SJSA1 (cell line): ENCODE data around the gene CCAR1. TPM values are rescaled to one million over a fixed set of nuclear protein-coding genes. Genes with fewer than 3 reads are reported as not detected.
"Not testable (repeated sequence)": the region's sequence is repeated elsewhere in the genome, so short reads cannot be mapped to it uniquely, and the experiment has no call there.

Experiments used
- DNase-seq, 2 experiments: peaks; one replicate each; pipeline ENCODE4 v3.0.0-alpha.2; 2015 to 2020; ENCODE audit warnings: low spot score in 2 of 2, low read depth in 1 of 2
- H3K27ac ChIP-seq: fragments of 250-450 bp; sonication (Bioruptor Pico); 2 replicates; pipeline ENCODE4 v1.5.1; 2020; ENCODE audit warnings: mild to moderate bottlenecking, moderate library complexity
- H3K27me3 ChIP-seq: fragments of 250-450 bp; sonication (Bioruptor Pico); replicated peaks from 2 replicates; pipeline ENCODE4 v1.5.1; 2020; ENCODE audit warnings: mild to moderate bottlenecking, moderate library complexity
- H3K36me3 ChIP-seq: fragments of 250-450 bp; sonication (Bioruptor Pico); 2 replicates; pipeline ENCODE4 v1.5.1; 2020; ENCODE audit warnings: mild to moderate bottlenecking
- H3K4me1 ChIP-seq: fragments of 250-450 bp; sonication (Bioruptor Pico); replicated peaks from 2 replicates; pipeline ENCODE4 v1.6.1; 2021; ENCODE audit warnings: mild to moderate bottlenecking
- H3K4me3 ChIP-seq: fragments of 250-450 bp; sonication (Bioruptor Pico); 2 replicates; pipeline ENCODE4 v1.5.1; 2020; ENCODE audit warnings: mild to moderate bottlenecking
- H3K9me3 ChIP-seq: fragments of 250-450 bp; sonication (Bioruptor Pico); replicated peaks from 2 replicates; pipeline ENCODE4 v1.5.1; 2020; ENCODE audit warnings: mild to moderate bottlenecking
- total RNA-seq: library from RNA; depleted of rRNA; stranded (reverse); fragments of >200 nt; shearing (Covaris generic); gene quantifications from 2 replicates; pipeline ENCODE4 v1.2.3, GENCODE V29; 2014

CCAR1 gene
- total RNA-seq, 1 experiment from 2014 or later, result 55.2 TPM

DNA sequence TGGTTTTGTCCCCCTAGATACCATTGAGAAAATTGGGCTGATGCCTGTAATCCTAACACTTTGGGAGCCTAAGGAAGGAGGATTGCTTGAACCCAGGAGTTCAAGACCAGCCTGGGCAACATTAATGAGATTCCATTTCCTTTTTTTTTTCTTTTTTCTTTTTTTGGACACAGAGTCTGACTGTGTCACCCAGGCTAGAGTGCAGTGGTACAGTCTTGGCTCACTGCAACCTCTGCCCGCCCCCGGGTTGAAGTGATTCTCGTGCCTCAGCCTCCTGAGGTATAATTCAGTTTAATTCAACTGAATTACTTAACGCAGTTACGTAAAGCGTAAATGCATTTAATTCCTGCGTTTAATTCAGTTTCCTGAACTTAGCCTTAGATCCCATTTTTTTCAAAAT is 13.3 kb downstream of the CCAR1 start:
- DNase-seq, result no peak
- no peak overlapping the region for H3K27ac ChIP-seq
- H3K4me1 ChIP-seq, result no peaks in the 10 kb centered on the region
- peaks cover 89% of the 10 kb centered on the region for H3K36me3 ChIP-seq
- H3K9me3 ChIP-seq, result no peaks in the 10 kb centered on the region
- H3K27me3 ChIP-seq, result no peaks in the 10 kb centered on the region
- no peak overlapping the region for H3K4me3 ChIP-seq

DNA sequence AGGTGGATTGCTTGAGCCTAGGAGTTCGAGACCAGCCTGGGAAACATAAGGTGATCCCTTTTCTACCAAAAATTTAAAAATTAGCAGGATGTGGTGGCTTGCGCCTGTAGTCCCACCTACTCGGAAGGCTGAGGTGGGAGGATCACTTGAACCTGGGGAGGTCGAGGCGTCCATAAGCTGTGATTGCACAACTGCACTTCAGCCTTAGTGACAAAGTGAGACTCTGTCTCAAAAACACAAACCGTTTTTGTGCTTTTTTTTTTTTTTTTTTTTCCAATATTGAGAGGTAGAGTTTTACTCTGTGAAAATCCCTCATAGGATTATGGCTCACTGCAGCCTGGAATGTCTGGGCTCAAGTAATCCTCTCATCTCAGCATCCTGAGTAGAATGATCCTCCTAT is 14.1 kb downstream of the CCAR1 start:
- H3K4me3 ChIP-seq, result no peak overlapping the region
- H3K27me3 ChIP-seq, result no peaks in the 10 kb centered on the region
- H3K9me3 ChIP-seq, result no peaks in the 10 kb centered on the region
- no peak for DNase-seq
- no peaks in the 10 kb centered on the region for H3K4me1 ChIP-seq
- H3K36me3 ChIP-seq, result peaks cover 90% of the 10 kb centered on the region
- no peak overlapping the region for H3K27ac ChIP-seq

DNA sequence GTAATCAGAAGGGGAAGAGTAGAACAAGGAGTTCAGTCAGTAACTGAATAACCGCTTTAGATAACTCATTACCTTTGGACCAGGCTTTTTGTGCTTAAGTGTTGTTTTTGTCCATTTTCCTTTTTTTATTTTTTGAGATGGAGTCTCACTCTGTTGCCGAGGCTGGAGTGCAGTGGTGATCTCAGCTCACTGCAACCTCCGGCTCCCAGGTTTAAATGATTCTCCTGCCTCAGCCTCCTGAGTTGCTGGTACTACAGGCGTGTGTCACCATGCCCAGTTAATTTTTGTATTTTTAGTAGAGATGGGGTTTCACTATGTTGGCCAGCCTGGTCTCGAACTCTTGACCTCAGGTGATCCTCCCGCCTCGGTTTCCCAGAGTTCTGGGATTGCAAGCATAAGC is 14.7 kb downstream of the CCAR1 start:
- H3K4me3 ChIP-seq, H3K27me3 ChIP-seq, H3K9me3 ChIP-seq, DNase-seq, H3K27ac ChIP-seq, H3K4me1 ChIP-seq: not testable (repeated sequence)
- peaks cover 90% of the 10 kb centered on the region for H3K36me3 ChIP-seq

DNA sequence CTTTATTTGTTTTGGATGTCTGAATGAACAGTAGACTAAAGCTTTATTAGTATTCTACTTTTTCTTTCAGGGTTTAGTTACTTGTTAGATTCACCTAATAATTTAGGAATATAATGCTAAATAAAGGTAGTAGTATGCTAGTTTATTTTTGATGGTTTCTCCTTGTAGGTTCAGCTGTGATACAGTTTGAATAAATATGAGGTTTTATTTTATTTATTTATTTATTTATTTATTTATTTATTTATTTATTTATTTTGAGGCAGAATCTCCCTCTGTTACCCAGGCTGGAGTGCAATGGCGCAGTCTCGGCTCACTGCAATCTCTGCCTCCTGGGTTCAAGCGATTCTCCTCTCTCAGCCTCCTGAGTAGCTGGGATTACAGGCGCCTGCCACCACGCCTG is 19.6 kb downstream of the CCAR1 start:
- not testable (repeated sequence) for H3K4me3 ChIP-seq, H3K9me3 ChIP-seq, H3K27me3 ChIP-seq, DNase-seq, H3K27ac ChIP-seq, H3K4me1 ChIP-seq
- peaks cover 93% of the 10 kb centered on the region for H3K36me3 ChIP-seq

DNA sequence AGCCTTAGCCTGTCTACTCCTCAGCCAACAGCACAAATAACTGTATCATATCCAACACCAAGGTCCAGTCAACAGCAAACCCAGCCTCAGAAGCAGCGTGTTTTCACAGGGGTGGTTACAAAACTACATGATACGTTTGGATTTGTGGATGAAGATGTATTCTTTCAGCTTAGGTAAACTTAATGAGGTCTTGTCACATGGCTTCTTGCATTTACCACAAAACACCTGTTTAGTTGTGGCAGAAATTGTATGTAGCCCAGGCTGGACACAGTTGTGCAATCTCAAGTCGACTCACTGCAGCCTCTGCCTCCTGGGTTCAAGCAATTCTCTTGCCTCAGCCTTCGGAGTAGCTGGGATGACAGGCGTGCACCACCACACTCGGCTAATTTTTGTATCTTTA is 21.4 kb downstream of the CCAR1 start:
- DNase-seq, result no peak
- Histone ChIP-seq H3K4me1 (no peaks in the 10 kb centered on the region), H3K9me3 (no peaks in the 10 kb centered on the region), H3K27me3 (no peaks in the 10 kb centered on the region), H3K27ac (no peak overlapping the region), H3K36me3 (peaks cover 92% of the 10 kb centered on the region), H3K4me3 (no peak overlapping the region)

DNA sequence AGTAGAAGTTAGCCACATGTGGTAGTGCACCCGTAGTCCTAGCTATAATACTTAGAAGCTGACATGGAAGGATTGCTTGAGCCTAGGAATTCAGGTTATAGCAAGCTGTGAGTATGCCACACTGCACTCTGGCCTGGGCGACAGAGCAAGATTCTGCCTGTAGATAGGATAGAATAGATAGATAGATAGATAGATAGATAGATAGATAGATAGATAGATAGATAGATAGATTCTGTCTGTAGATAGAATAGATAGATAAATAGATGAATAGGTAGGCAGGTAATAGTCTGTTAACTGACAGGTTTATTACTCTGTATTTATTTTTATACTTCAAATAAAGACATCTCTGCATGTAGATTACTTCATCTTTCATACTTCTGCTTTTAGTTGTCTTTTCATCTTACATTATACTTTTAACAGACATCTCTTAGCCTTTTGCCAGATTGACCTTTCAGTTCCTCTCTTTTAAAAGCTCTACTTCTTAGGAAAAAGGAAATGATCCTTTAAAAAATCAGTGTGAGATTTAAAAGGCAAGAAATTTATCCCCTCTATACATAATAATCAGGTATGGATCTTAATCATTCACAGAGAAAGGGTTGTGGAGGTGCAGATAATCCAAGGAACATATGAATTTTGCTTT is 31.8 kb downstream of the CCAR1 start:
- Histone ChIP-seq H3K36me3 (peaks cover 95% of the 10 kb centered on the region), H3K27ac (no peak overlapping the region), H3K4me3 (no peak overlapping the region)

DNA sequence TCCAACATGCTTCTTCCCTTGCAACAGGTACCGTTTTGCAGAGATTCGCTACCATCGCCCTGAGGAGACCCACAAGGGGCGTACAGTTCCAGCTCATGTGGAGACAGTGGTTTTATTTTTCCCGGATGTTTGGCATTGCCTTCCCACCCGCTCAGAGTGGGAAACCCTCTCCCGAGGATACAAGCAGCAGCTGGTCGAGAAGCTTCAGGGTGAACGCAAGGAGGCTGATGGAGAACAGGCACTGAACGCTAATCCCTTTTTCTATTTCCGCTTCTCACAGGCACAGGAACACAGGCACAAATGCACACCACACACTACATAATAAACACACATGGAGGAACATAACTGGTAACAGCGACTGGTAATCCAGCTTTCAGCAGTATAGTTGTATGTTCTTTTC is 35.2 kb downstream of the CCAR1 start:
- H3K27me3 ChIP-seq, result no peaks in the 10 kb centered on the region

More for the DNA sequence above, 31.8 kb downstream of the CCAR1 start:
- DNase-seq, result no peak
- Histone ChIP-seq H3K27me3 (no peaks in the 10 kb centered on the region), H3K9me3 (no peaks in the 10 kb centered on the region), H3K4me1 (no peaks in the 10 kb centered on the region)

DNA sequence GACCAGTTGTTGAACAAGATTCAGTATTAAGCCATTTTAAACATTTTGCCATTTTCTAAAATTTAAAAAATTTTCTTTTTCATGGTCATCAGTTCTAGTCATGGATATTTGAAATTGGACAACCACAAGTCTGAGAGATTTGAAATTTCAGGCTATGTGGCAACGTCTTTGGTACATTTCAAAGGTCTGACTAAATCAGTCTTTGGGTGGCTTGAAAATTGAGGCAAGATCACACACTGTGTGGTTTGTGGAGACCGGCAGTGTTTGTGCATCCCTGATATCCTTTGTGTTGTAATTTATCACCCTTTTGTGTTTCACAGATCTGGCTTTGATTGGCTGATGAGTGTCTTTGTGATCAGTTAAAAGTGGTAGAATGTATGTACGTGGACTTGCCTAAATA is 35.7 kb downstream of the CCAR1 start:
- Histone ChIP-seq H3K4me1 (no peaks in the 10 kb centered on the region), H3K27me3 (no peaks in the 10 kb centered on the region), H3K9me3 (no peaks in the 10 kb centered on the region), H3K4me3 (no peak overlapping the region), H3K27ac (no peak overlapping the region), H3K36me3 (peaks cover 96% of the 10 kb centered on the region)
- no peak for DNase-seq

More for the DNA sequence above, 35.2 kb downstream of the CCAR1 start:
- H3K4me1 ChIP-seq, result no peaks in the 10 kb centered on the region
- peaks cover 94% of the 10 kb centered on the region for H3K36me3 ChIP-seq
- no peaks in the 10 kb centered on the region for H3K9me3 ChIP-seq
- no peak overlapping the region for H3K27ac ChIP-seq
- no peak overlapping the region for H3K4me3 ChIP-seq
- DNase-seq, result no peak

DNA sequence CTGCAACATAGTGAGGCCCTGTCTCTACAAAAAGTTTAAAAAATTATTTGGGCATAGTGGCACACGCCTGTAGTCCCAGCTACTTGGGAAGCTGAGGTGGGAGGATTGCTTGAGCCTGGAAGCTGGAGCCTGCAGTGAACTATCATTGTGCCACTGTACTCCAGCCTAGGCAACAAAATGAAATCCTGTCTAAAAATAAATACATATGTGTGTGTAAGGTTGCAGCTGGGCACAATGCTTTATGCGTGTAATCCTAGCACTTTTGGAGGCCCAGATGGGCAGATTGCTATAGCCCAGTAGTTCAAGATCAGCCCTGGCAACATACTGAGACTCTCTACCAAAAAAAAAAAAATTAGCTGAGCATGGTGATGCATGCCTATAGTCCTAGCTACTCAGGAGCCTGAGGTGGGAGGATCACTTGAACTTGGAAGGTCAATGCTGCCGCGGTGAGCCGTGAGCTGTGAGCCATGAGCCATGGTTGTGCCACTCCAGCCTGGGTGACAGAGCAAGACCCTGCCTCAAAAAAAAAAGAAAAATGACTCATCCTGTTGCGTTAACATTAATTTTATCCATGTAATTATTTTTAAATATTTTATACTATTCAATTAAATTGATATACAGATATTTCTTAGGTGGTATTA is 38.3 kb downstream of the CCAR1 start:
- H3K4me3 ChIP-seq, result no peak overlapping the region
- no peak overlapping the region for H3K27ac ChIP-seq
- no peak for DNase-seq
- no peaks in the 10 kb centered on the region for H3K27me3 ChIP-seq
- no peaks in the 10 kb centered on the region for H3K4me1 ChIP-seq
- peaks cover 97% of the 10 kb centered on the region for H3K36me3 ChIP-seq
- no peaks in the 10 kb centered on the region for H3K9me3 ChIP-seq

DNA sequence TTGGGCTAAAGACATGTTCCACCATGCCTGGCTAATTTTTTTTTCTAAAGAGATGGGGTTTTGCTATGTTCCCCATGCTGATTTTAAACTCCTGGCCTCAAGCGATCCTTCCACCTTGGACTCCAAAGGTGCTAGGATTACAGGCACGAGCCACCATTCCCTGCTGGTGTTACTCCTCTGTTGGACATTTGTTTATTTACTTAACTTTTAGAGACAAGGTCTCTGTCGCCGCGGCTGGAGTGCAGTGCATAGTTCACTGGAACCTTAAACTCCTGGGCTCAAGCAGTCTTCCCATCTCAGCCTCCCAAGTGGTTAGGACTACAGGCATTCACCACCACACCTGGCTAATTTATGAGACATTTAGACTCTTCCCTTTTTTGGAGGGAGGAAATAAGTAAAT is 38.9 kb downstream of the CCAR1 start:
- Histone ChIP-seq H3K4me1 (no peaks in the 10 kb centered on the region), H3K27ac (no peak overlapping the region), H3K36me3 (peaks cover 97% of the 10 kb centered on the region), H3K27me3 (no peaks in the 10 kb centered on the region), H3K9me3 (no peaks in the 10 kb centered on the region), H3K4me3 (no peak overlapping the region)
- no peak for DNase-seq

DNA sequence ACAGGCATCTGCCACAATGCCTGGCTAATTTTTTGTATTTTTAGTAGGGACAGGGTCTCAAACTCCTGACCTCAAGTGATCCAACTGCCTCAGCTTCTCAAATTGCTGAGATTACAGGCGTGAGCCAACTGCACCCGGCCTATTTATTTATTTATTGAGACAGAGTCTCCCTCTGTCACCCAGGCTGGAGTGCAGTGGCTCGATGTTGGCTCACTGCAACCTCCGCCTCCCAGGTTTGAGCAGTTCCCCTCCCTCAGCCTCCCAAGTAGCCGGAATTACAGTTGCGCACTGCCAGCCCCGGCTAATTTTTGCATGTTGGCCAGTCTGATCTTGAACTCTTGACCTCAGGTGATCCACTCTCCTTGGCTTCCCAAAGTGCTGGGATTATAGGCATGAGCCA is 46.4 kb downstream of the CCAR1 start:
- H3K27me3 ChIP-seq, DNase-seq, H3K9me3 ChIP-seq, H3K4me1 ChIP-seq, H3K27ac ChIP-seq, H3K4me3 ChIP-seq: not testable (repeated sequence)
- peaks cover 97% of the 10 kb centered on the region for H3K36me3 ChIP-seq

DNA sequence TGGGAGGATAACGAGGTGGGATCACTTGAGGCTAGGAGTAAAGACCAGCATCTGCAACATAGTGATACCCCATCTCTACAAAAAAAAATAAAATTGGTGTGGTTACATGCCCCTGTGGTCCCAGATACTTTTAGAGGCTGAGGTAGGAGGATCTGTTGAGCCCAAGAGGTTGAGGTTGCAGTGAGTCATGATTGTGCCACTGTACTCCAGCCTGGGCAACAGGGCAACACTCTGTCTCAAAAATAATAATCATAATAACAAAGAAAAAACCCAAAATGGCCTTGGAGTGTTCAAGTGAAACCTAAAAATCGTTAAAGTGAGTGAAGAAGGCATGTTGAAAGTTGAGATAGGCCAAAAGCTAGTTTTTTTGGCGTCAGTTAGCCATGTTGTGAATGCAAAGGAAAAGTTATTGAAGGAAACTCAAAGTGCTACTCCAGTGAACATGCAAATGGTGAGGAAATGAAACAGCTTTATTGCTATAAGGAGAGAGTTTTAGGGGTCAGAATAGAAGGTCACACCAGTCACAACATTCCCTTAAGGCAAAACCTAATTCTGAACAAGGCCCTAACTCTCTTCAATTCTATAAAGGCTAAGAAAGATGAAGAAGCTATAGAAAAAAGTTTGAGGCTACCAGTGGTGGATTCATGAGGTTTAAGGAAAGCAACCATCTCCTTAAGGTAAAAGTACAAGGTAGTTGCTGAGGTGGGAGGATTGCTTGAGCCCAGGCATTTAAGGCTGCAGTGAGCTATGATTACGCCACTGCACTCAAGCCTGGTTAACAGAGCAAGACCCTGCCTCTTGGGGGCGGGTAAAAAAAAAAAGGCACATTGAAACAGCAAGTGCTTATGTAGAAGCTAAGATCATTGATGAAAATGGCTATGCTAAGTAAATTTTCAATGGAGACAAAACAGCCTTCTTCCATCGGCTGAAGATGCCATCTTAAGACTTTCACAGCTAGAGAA is 60.9 kb downstream of the CCAR1 start:
- no peak for DNase-seq
- Histone ChIP-seq H3K4me1 (peaks cover 3% of the 10 kb centered on the region), H3K4me3 (no peak overlapping the region), H3K27ac (no peak overlapping the region), H3K9me3 (no peaks in the 10 kb centered on the region), H3K27me3 (no peaks in the 10 kb centered on the region), H3K36me3 (peaks cover 88% of the 10 kb centered on the region)

DNA sequence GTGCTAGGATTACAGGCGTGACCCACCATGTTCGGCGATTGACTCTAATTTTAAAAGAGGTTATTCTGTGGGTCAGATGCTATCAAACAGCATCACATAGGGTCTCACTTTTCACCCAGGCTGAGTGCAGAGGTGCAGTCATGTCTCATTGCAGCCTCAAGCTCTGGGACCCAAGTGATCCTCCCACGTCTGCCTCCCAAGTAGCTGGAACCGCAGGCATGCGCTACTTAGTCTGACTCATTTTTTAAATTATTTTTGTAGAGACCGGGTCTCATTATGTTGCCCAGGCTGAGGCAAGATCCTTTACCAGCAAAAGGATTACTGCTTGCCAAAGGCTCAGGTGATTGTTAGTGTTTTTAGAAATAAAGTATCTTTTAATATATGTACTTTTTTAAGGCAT is 63.4 kb downstream of the CCAR1 start:
- peaks cover 88% of the 10 kb centered on the region for H3K36me3 ChIP-seq
- peak; percentile 51 to 66 for DNase-seq
- H3K4me3 ChIP-seq, result no peak overlapping the region
- no peaks in the 10 kb centered on the region for H3K9me3 ChIP-seq
- no peaks in the 10 kb centered on the region for H3K27me3 ChIP-seq
- peaks cover 3% of the 10 kb centered on the region for H3K4me1 ChIP-seq
- H3K27ac ChIP-seq, result 0 out of 2 replicates have a peak overlapping the region, but pooled peaks have one; percentile 24

DNA sequence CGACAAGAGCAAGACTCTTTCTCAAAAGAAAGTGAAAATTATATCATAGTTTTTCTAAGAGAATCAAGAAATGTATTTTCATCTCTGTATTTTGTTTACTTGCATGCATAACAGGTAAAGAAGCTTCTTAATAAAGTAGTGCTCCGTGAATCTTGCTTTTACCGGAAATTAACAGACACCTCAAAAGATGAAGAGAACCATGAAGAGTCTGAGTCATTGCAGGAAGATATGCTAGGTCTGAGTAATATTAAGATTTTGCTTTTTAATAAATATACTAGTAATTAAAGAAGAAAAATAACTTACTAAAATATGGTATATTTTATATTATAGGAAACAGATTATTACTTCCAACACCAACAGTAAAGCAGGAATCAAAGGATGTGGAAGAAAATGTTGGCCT is 66.8 kb downstream of the CCAR1 start:
- Histone ChIP-seq H3K36me3 (peaks cover 89% of the 10 kb centered on the region), H3K4me1 (peaks cover 3% of the 10 kb centered on the region), H3K27ac (no peak overlapping the region), H3K9me3 (no peaks in the 10 kb centered on the region), H3K4me3 (no peak overlapping the region), H3K27me3 (no peaks in the 10 kb centered on the region)
- DNase-seq, result no peak
